Posterior vena cava (tissue), 2 donors: ENCODE results near the gene LAIR1. TPM values are rescaled to one million over a fixed set of nuclear protein-coding genes. Genes with fewer than 3 reads are reported as not detected.

Source experiments
- DNase-seq: peaks from one replicate; pipeline ENCODE4 v3.0.0-alpha.2; 2020; ENCODE audit warnings: low spot score
- intact Hi-C, 2 donors: fragments of 100-400 bp; cut with DNase I; formaldehyde crosslinking; loops; one replicate each; pipeline versions ENCODE4 v1.14.1 to v1.14.2; 2022 to 2023
- long read RNA-seq, 2 donors: library from polyadenylated mRNA; unstranded; transcript quantifications; one replicate each; pipeline ENCODE4 v2.0.0, GENCODE V29; 2020 to 2021
- total RNA-seq, 2 donors: library from RNA; stranded (reverse); fragmentation: NEBNext Ultra II Directional; extraction: Animal tissue kit (Norgen Biotek cat#: 25700); gene quantifications; one replicate each; pipeline ENCODE4 v1.2.1, GENCODE V29; 2021
- donor health status: DM: yes; HTN: yes; CAD: no.
- donor health status: DM: yes; HTN: yes; CAD: no.

The LAIR1 gene, protein sequence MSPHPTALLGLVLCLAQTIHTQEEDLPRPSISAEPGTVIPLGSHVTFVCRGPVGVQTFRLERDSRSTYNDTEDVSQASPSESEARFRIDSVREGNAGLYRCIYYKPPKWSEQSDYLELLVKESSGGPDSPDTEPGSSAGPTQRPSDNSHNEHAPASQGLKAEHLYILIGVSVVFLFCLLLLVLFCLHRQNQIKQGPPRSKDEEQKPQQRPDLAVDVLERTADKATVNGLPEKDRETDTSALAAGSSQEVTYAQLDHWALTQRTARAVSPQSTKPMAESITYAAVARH
- 10 to 100 TPM; 18.3 to 42.2 TPM for total RNA-seq
- long read RNA-seq, donor 1, full-length matches to known transcripts, result 4 of 10 reads
- long read RNA-seq, donor 1, partial matches to known transcripts, result 1 of 10 reads
- long read RNA-seq, donor 1, other reads (novel, unspliced or antisense), result 5 of 10 reads
- long read RNA-seq, donor 2, full-length matches to known transcripts, result 19 of 25 reads
- long read RNA-seq, donor 2, partial matches to known transcripts, result 2 of 25 reads
- long read RNA-seq, donor 2, other reads (novel, unspliced or antisense), result 4 of 25 reads

DNA sequence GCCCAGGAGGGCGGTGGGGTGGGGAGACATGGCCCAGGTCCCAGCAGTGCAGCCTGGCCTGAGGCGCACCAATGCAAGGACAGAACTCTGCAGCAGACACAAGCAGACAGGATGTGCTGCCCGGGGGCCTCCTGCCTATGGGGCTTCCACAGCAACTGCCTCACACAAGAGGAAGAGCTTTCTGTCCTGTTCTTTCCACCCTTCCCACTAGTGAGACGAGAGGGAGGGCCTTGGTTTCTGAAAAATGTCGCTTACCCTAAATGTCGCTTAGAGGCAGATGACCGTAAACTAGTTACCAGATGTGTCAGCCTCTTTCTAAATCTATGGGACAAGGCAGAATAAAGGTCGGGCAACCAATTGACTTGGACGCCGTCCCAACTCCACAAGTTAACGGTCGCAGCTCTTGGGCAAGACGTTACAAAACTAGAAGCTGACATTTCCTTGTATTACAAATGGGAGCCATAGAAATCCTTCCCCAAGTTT is at the start of gene LAIR1:
LAIR1 (minus strand) TSS at position 157 of the 483 bp plus-strand sequence; CDS start at position 30, 127 bp downstream.
- intact Hi-C loops, result no loop called here
- DNase-seq, result peak; percentile 88

- DNase-seq, result no peak
- intact Hi-C loops, result no loop called here
Measured at GRCh38 chr19:54414156-54414555, 49.4 kb upstream of the LAIR1 start.

- DNase-seq, result no peak
- intact Hi-C loops, result no loop called here
Measured at GRCh38 chr19:54412877-54413276, 48.1 kb upstream of the LAIR1 start.

- intact Hi-C loops, result no loop called here
- DNase-seq, result no peak
Measured at GRCh38 chr19:54411033-54411432, 46.3 kb upstream of the LAIR1 start.

GRCh38 chr19:54408456-54409026 is 43.8 kb upstream of the LAIR1 start:
- intact Hi-C loops, result no loop called here
- no peak for DNase-seq

DNA sequence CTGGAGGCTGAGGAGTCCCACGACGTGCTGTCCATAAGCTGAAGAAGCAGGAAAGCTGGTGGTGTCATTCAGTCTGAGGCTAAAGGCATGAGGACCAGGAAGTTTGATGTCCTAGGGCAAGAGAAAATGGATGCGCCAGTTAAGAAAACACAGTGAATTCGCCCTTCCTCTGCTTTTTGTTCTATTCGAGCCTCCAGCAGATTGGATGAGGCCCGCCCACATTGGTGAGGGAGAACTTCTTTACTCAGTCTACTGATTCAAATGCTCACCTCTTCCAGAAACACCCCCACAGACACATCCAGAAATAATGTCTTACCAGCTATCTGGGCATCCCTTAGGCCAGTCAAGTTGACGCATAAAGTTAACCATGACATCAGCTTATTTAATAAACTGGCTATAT is 43.0 kb upstream of the LAIR1 start:
- intact Hi-C loops, result no loop called here
- DNase-seq, result no peak

- intact Hi-C loops, result no loop called here
- DNase-seq, result no peak
Measured at GRCh38 chr19:54405628-54406027, 40.9 kb upstream of the LAIR1 start.

GRCh38 chr19:54403054-54403453 is 38.3 kb upstream of the LAIR1 start:
- DNase-seq, result no peak
- intact Hi-C loops, result no loop called here

GRCh38 chr19:54400913-54401312 is 36.2 kb upstream of the LAIR1 start:
- DNase-seq, result no peak
- intact Hi-C loops, result no loop called here

DNA sequence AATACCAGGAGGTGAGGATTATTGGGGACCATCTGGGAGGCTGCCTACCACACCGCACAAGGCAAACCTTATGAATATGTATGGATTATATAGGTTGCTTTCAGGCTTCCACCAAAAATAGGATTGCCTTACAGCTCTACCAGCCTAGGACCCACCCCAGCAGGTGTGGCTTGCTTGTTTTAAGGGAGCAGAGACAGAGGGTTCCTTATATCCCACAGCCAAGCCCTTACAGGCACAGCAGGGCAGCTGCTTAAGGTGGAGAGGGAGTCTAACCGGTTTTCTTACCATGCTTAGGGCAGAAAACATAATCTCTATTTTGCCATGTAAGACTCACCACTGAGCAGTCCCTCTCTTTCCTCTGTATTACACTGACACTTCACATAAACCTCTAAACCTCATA is 34.5 kb upstream of the LAIR1 start:
- no peak for DNase-seq
- intact Hi-C loops, result no loop called here

GRCh38 chr19:54395685-54396084 is 31.0 kb upstream of the LAIR1 start:
- intact Hi-C loops, result no loop called here
- DNase-seq, result no peak

GRCh38 chr19:54393381-54393780 is 28.6 kb upstream of the LAIR1 start:
- DNase-seq, result no peak
- intact Hi-C loops, result no loop called here

DNA sequence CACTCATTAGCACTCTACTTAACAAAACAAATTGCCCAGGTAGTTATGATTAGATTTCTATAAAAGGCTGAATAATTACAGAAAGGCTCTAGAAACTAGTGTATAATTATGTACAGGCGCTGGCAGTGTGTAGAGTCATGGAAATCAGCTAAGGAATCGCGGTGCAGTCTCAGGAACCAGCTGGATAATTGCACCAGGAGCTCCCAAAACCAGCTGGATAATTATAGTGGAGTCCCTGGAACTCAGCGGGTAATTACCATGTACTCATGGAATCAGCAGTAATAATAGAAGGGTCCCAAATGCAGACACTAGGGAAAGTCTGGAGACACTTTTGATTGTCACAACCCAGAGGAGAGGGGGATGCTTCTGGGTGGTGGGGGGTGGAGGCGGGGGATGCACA is 27.4 kb upstream of the LAIR1 start:
- intact Hi-C loops, result no loop called here

DNA sequence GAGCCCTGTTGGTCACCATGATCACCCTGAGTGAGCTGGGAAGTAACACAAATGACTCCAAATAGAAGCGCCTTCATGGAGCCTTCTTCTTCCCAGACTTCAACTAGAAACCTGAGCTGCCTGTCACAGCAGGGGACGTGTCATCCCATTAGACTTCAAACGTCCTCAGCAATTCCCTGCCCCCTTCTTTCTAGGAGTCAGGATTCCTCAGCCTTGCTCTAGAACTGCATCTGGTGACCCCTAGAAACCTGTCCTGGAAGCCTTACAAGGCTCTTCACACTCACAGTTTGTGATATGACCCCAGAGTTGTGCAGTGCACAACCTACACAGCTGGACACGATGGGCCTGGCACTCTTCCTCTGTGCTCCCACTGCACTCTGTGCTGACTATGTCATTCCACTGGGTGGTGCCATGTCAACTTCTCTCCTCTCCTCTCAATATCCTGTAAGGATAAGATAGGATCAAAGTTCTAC is 26.9 kb upstream of the LAIR1 start:
- intact Hi-C loops, result no loop called here

More for the DNA sequence above, 27.4 kb upstream of the LAIR1 start:
- no peak for DNase-seq

DNA sequence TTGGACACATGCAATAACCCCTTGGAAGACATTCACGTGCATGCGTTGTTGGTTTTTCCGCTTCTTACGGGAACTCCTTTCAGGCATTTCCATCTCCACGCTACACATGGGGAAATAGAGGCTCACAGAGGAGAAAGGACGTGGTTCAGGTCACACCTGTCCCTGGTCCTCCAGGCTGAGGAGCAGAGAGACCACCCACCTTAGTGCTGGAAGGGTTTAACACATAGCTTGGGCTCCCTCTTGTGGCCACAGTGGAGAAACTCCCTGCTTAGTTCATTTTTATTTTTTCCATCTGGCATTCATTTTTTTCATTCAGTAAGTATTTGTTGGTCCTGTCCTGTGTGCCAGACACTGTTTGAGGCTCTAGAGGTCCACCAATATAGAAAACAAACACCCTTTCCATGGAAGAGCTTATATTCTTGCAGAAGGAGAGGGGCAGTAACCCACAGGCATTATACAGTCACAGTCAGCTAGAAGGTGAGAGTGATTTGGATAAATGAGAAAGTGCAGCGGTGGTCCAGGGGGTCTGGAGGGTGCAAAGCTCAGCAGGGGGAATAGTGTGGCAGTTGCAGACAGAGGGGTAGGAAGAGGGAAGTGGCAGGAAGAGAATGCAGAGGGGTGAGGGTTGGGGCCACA is 26.3 kb upstream of the LAIR1 start:
- no peak for DNase-seq
- intact Hi-C loops, result no loop called here

More for the DNA sequence above, 26.9 kb upstream of the LAIR1 start:
- no peak for DNase-seq

DNA sequence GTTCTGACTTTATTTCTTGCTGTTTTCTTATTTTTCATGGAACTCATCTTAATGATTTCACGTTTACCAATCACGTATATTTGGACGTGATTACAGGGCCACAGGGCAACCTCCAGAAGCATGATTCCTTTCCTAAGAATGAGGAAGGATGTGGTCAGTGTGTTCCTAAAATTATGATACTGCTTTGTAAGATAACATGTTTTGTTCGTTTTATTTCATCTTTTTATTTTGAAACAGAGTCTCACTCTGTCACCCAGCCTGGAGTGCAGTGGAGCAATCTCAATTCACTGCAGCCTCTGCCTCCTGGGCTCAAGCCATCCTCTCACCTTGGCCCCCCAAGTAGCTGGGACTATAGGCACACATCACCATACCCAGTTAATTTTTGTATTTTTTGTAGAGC is 24.8 kb upstream of the LAIR1 start:
- DNase-seq, result no peak
- intact Hi-C loops, result no loop called here

- DNase-seq, result no peak
- intact Hi-C loops, result no loop called here
Measured at GRCh38 chr19:54388802-54389139, 24.0 kb upstream of the LAIR1 start.

- intact Hi-C loops, result no loop called here
- no peak for DNase-seq
Measured at GRCh38 chr19:54387991-54388801, 23.5 kb upstream of the LAIR1 start.

DNA sequence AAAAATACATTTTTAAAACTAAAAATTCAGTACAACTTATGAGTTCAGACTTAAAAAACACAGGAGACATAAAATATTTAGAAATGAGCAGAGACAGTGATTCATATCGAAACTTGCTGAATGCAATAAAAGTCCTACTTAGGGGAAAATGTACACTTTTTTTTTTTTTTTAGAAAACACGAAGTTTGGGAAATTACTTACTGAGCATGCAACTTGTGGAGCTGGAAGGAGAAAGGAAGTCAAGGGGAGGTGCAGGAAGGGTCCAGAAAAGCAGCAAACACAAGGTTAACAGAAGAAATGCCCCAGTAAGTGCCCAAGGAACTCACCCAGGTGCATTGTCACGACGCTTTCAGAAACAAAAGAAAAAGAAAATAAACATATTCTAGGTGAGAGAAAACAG is 18.6 kb upstream of the LAIR1 start:
- DNase-seq, result no peak
- intact Hi-C loops, result no loop called here
